ENCODE results near the gene MAPK1. TPM values are rescaled to one million over a fixed set of nuclear protein-coding genes. Genes with fewer than 3 reads are reported as not detected.

Gene MAPK1
- total and polyA plus RNA-seq, 9 of the 15 experiments (the other 6 are each of a cell fraction or from before 2014, with no cell fraction given): 46.3 to 575 (median 283) TPM

DNA sequence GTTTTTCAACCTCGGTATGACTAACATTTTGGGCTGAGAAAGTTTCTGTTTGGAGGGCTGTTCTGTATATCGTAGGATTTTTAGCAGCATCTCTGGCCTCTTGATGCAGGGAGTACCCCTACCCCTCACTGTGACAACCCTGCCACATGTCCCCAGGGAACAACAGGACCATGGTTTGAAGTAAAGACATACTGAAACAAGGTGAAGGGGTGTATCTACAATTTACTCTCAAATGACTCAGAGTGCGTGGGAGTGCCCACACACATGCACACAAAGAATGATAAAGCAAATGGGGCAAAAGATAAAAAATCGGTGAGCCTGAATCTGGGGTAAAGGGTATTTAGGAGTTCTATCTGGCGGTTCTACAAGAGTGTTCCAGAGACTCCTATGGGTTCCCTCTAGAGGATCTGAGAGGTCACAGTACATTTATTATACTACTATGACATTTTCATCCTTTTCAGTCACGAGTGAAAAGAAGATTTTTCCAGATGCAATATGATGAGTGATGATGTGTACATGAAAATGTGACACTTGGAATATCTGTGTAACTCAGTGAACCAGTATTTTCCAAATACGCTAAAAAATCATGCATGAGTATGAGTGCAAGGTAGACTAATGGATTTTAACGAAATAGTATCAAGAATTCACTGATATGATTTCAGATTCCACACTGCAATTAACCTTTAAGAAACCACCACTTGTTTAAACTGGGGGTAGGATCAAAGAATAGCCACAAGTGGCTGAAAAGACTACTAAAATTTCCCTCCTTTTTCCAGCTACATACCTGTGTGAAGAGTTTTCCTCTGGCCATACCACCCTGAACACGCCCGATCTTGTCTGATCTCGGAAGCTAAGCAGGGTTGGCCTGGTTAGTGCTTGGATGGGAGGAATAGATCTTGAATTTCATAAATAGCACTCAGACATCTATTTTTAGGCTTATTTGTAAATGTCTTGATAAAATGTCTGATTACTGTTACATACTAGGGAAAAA, 75.5 kb downstream of the MAPK1 start (continued):
- peak; percentile 96 for TF ChIP-seq BHLHE40 (IDR thresholded peaks at IDR 0.05; ENCODE audit: low read length)
- TF ChIP-seq, protein P1, sequence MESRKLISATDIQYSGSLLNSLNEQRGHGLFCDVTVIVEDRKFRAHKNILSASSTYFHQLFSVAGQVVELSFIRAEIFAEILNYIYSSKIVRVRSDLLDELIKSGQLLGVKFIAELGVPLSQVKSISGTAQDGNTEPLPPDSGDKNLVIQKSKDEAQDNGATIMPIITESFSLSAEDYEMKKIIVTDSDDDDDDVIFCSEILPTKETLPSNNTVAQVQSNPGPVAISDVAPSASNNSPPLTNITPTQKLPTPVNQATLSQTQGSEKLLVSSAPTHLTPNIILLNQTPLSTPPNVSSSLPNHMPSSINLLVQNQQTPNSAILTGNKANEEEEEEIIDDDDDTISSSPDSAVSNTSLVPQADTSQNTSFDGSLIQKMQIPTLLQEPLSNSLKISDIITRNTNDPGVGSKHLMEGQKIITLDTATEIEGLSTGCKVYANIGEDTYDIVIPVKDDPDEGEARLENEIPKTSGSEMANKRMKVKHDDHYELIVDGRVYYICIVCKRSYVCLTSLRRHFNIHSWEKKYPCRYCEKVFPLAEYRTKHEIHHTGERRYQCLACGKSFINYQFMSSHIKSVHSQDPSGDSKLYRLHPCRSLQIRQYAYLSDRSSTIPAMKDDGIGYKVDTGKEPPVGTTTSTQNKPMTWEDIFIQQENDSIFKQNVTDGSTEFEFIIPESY (CRISPR knock-in tag; IDR thresholded peaks at IDR 0.05): peak; percentile 91
- peak; percentile 93 for TF ChIP-seq FOS (IDR thresholded peaks at IDR 0.05; ENCODE audit: extremely low read depth, insufficient read length)
- peak; percentile 91 for TF ChIP-seq CCNT2 (IDR thresholded peaks at IDR 0.05; ENCODE audit: borderline replicate concordance, extremely low read depth, insufficient read length, low read depth, low read length)
- TF ChIP-seq, protein P2, sequence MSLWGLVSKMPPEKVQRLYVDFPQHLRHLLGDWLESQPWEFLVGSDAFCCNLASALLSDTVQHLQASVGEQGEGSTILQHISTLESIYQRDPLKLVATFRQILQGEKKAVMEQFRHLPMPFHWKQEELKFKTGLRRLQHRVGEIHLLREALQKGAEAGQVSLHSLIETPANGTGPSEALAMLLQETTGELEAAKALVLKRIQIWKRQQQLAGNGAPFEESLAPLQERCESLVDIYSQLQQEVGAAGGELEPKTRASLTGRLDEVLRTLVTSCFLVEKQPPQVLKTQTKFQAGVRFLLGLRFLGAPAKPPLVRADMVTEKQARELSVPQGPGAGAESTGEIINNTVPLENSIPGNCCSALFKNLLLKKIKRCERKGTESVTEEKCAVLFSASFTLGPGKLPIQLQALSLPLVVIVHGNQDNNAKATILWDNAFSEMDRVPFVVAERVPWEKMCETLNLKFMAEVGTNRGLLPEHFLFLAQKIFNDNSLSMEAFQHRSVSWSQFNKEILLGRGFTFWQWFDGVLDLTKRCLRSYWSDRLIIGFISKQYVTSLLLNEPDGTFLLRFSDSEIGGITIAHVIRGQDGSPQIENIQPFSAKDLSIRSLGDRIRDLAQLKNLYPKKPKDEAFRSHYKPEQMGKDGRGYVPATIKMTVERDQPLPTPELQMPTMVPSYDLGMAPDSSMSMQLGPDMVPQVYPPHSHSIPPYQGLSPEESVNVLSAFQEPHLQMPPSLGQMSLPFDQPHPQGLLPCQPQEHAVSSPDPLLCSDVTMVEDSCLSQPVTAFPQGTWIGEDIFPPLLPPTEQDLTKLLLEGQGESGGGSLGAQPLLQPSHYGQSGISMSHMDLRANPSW (CRISPR knock-in tag; IDR thresholded peaks at IDR 0.05): peak; percentile 94
- TF ChIP-seq GABPB1 (CRISPR knock-in tag; IDR thresholded peaks at IDR 0.05): peak; percentile 80
- 0 out of 2 replicates have a peak, but pooled peaks have one; percentile 71 for TF ChIP-seq ZNF232 (CRISPR knock-in tag; IDR thresholded peaks at IDR 0.05)
- TF ChIP-seq ZNF124 (CRISPR knock-in tag; IDR thresholded peaks at IDR 0.05): no peak
- peak; percentile 77; the same call in 1 of the 2 replicates for TF ChIP-seq ZKSCAN8 (CRISPR knock-in tag; IDR thresholded peaks at IDR 0.05)
- no peak for TF ChIP-seq FOXM1 (IDR thresholded peaks at IDR 0.05; ENCODE audit: low read depth)
- no peak for TF ChIP-seq FOXM1 (CRISPR knock-in tag; IDR thresholded peaks at IDR 0.05; ENCODE audit: low read depth)
- peak; percentile 100 for TF ChIP-seq JUN (IDR thresholded peaks at IDR 0.05; ENCODE audit: borderline replicate concordance, low read depth, low read length)
- 0 out of 2 replicates have a peak, but pooled peaks have one; percentile 38 for TF ChIP-seq JUN (CRISPR knock-in tag; IDR thresholded peaks at IDR 0.05; ENCODE audit: borderline replicate concordance)
- TF ChIP-seq, protein P3, sequence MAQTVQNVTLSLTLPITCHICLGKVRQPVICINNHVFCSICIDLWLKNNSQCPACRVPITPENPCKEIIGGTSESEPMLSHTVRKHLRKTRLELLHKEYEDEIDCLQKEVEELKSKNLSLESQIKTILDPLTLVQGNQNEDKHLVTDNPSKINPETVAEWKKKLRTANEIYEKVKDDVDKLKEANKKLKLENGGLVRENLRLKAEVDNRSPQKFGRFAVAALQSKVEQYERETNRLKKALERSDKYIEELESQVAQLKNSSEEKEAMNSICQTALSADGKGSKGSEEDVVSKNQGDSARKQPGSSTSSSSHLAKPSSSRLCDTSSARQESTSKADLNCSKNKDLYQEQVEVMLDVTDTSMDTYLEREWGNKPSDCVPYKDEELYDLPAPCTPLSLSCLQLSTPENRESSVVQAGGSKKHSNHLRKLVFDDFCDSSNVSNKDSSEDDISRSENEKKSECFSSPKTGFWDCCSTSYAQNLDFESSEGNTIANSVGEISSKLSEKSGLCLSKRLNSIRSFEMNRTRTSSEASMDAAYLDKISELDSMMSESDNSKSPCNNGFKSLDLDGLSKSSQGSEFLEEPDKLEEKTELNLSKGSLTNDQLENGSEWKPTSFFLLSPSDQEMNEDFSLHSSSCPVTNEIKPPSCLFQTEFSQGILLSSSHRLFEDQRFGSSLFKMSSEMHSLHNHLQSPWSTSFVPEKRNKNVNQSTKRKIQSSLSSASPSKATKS (CRISPR knock-in tag; IDR thresholded peaks at IDR 0.05): peak; percentile 76; the same call in 1 of the 2 replicates
- peak; percentile 85 for TF ChIP-seq SP1 (CRISPR knock-in tag; IDR thresholded peaks at IDR 0.05)
- peak; percentile 80 for TF ChIP-seq MAFK (IDR thresholded peaks at IDR 0.05; ENCODE audit: low read length)
- 0 out of 2 replicates have a peak, but pooled peaks have one; percentile 54 for TF ChIP-seq ZNF668 (CRISPR knock-in tag; IDR thresholded peaks at IDR 0.05)
- TF ChIP-seq, protein P4, sequence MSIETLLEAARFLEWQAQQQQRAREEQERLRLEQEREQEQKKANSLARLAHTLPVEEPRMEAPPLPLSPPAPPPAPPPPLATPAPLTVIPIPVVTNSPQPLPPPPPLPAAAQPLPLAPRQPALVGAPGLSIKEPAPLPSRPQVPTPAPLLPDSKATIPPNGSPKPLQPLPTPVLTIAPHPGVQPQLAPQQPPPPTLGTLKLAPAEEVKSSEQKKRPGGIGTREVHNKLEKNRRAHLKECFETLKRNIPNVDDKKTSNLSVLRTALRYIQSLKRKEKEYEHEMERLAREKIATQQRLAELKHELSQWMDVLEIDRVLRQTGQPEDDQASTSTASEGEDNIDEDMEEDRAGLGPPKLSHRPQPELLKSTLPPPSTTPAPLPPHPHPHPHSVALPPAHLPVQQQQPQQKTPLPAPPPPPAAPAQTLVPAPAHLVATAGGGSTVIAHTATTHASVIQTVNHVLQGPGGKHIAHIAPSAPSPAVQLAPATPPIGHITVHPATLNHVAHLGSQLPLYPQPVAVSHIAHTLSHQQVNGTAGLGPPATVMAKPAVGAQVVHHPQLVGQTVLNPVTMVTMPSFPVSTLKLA (conservative IDR thresholded peaks at IDR 0.05): no peak
